Testis (tissue), 2 donors: Measurements from ENCODE around the gene ST6GALNAC5.

Experiments
- POLR2A ChIP-seq: fragments of 450-650 bp; IDR thresholded peaks from one replicate; pipeline ENCODE4 v1.6.1; 2017; ENCODE audit warnings: antibody characterized with exemption, mild to moderate bottlenecking, moderate library complexity
- TF ChIP-seq, protein P1 (sequence below), 3 experiments: fragments of 450-650 bp in 2 of 3; fragments of 200-600 bp in 1 of 3; sonication (generic) in 1 of 3; IDR thresholded peaks; one replicate each; pipeline ENCODE4 v1.5.1; 2016 to 2019; ENCODE audit warnings: antibody characterized with exemption in 3 of 3, mild to moderate bottlenecking in 2 of 3, moderate library complexity in 1 of 3

DNA sequence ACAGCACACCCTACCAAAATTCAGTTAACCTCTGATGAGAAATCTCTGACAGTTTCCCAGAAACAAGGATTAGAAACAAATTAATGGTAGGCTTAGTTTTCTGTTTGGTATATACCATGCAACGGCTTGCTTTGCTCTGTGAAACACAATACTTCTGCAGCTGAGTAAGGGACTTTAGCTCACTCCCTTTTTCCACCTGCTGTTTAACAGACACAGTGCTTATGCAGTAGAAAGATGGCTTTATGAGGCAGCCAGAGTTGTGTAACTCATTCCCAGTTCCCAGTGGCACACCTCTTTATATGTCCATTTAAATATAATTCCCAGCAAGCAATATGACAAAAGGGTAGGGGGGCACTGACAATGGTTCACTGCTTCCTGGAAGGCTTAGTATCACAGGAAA is 228.0 kb downstream of the ST6GALNAC5 start:
- TF ChIP-seq, protein P1, sequence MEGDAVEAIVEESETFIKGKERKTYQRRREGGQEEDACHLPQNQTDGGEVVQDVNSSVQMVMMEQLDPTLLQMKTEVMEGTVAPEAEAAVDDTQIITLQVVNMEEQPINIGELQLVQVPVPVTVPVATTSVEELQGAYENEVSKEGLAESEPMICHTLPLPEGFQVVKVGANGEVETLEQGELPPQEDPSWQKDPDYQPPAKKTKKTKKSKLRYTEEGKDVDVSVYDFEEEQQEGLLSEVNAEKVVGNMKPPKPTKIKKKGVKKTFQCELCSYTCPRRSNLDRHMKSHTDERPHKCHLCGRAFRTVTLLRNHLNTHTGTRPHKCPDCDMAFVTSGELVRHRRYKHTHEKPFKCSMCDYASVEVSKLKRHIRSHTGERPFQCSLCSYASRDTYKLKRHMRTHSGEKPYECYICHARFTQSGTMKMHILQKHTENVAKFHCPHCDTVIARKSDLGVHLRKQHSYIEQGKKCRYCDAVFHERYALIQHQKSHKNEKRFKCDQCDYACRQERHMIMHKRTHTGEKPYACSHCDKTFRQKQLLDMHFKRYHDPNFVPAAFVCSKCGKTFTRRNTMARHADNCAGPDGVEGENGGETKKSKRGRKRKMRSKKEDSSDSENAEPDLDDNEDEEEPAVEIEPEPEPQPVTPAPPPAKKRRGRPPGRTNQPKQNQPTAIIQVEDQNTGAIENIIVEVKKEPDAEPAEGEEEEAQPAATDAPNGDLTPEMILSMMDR (IDR thresholded peaks at IDR 0.05), result no peak
- TF ChIP-seq POLR2A, result no peak
